GM18505 (cell line): ENCODE data around the gene ABAT.

Experiments used
- ATAC-seq: cut with Tn5 transposase; IDR thresholded peaks from one replicate; pipeline ENCODE4 v1.9.1; 2021; ENCODE audit not compliant: unreplicated experiment
- POLR2A ChIP-seq: IDR thresholded peaks from 4 replicates; pipeline ENCODE4 v1.6.1; 2011; ENCODE audit warnings: borderline replicate concordance; ENCODE audit not compliant: insufficient read depth, insufficient read length; ENCODE audit errors: extremely low read depth

The ABAT gene

GRCh38 chr16:8721336-8722024, 47.1 kb downstream of the ABAT start:
- TF ChIP-seq POLR2A, result no peak
- no peak for ATAC-seq

- no peak for ATAC-seq
- no peak for TF ChIP-seq POLR2A
These were observed 47.6 kb downstream of the ABAT start for GRCh38 chr16:8722025-8722348.

GRCh38 chr16:8725513-8726178, 51.2 kb downstream of the ABAT start:
- TF ChIP-seq POLR2A, result no peak
- no peak for ATAC-seq

- no peak for ATAC-seq
- TF ChIP-seq POLR2A, result no peak
These were observed 52.9 kb downstream of the ABAT start for GRCh38 chr16:8727131-8727806.

- no peak for ATAC-seq
- TF ChIP-seq POLR2A, result no peak
These were observed 53.6 kb downstream of the ABAT start for GRCh38 chr16:8727857-8728618.

- TF ChIP-seq POLR2A, result no peak
- no peak for ATAC-seq
These were observed 55.4 kb downstream of the ABAT start for GRCh38 chr16:8729779-8730334.

GRCh38 chr16:8730335-8730915, 56.0 kb downstream of the ABAT start:
- no peak for ATAC-seq
- TF ChIP-seq POLR2A, result no peak

GRCh38 chr16:8733849-8734540, 59.6 kb downstream of the ABAT start:
- no peak for TF ChIP-seq POLR2A
- ATAC-seq, result no peak

GRCh38 chr16:8735574-8735973, 61.2 kb downstream of the ABAT start:
- no peak for ATAC-seq
- no peak for TF ChIP-seq POLR2A

GRCh38 chr16:8736123-8736668, 61.8 kb downstream of the ABAT start:
- ATAC-seq, result no peak

GRCh38 chr16:8739151-8739550, 64.7 kb downstream of the ABAT start:
- no peak for TF ChIP-seq POLR2A
- no peak for ATAC-seq

More at GRCh38 chr16:8736123-8736668, 61.8 kb downstream of the ABAT start:
- TF ChIP-seq POLR2A, result no peak
